ENCODE measurements around the gene SKAP2. TPM values are rescaled to one million over a fixed set of nuclear protein-coding genes. Genes with fewer than 3 reads are reported as not detected.
A peak's percentile ranks its signal among the peaks of the same experiment; 100 is the strongest.

The SKAP2 gene
- total and polyA plus RNA-seq, 2 experiments from 2014 or later: 2.5 to 4.4 TPM

DNA sequence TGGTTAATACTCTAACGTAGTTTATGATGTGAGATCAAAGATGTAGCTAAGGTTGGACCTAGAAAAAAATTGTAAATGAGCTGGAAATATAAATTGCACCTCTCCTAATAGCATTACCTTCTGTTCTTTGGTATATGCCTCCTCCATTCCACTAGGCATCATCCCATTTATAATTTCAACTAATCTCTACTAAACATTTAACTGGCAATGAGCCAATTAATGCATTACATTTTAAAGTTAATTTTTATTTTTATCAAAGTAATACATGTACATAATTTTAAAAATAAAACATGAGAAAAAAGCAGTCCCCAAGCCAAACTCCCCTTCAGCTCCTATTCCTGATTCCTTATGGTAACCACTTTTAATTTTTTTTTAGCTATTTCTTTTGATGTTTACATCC lies 35.1 kb upstream of the SKAP2 start:
- no peak overlapping the region for H3K27ac ChIP-seq (ENCODE audit: low read depth)
- no peaks in the 10 kb centered on the region for H3K27me3 Mint-ChIP-seq (ENCODE audit: insufficient read depth, low read depth, poor library complexity)
- H3K36me3 ChIP-seq (ENCODE audit: insufficient read depth): no peaks in the 10 kb centered on the region
- no peak overlapping the region for H3K4me3 ChIP-seq
- no peaks in the 10 kb centered on the region for H3K4me1 Mint-ChIP-seq
- H3K9me3 Mint-ChIP-seq: peaks cover 3% of the 10 kb centered on the region; the same call in 1 of the 3 replicates
- H3K4me2 ChIP-seq: no peak overlapping the region
- H3K4me1 ChIP-seq (ENCODE audit: insufficient read depth): no peaks in the 10 kb centered on the region
- no peaks in the 10 kb centered on the region for H3K9me2 ChIP-seq (ENCODE audit: insufficient read depth)
- H3K79me2 ChIP-seq (replicated peaks; ENCODE audit: insufficient read depth): no peaks in the 10 kb centered on the region
- DNase-seq (ENCODE audit: low spot score) (no peak), ATAC-seq (no peak)
- TF ChIP-seq, protein P1, sequence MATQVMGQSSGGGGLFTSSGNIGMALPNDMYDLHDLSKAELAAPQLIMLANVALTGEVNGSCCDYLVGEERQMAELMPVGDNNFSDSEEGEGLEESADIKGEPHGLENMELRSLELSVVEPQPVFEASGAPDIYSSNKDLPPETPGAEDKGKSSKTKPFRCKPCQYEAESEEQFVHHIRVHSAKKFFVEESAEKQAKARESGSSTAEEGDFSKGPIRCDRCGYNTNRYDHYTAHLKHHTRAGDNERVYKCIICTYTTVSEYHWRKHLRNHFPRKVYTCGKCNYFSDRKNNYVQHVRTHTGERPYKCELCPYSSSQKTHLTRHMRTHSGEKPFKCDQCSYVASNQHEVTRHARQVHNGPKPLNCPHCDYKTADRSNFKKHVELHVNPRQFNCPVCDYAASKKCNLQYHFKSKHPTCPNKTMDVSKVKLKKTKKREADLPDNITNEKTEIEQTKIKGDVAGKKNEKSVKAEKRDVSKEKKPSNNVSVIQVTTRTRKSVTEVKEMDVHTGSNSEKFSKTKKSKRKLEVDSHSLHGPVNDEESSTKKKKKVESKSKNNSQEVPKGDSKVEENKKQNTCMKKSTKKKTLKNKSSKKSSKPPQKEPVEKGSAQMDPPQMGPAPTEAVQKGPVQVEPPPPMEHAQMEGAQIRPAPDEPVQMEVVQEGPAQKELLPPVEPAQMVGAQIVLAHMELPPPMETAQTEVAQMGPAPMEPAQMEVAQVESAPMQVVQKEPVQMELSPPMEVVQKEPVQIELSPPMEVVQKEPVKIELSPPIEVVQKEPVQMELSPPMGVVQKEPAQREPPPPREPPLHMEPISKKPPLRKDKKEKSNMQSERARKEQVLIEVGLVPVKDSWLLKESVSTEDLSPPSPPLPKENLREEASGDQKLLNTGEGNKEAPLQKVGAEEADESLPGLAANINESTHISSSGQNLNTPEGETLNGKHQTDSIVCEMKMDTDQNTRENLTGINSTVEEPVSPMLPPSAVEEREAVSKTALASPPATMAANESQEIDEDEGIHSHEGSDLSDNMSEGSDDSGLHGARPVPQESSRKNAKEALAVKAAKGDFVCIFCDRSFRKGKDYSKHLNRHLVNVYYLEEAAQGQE (IDR thresholded peaks at IDR 0.05; ENCODE audit: unreplicated experiment): no peak
- no peak for TF ChIP-seq EZH2 (IDR thresholded peaks at IDR 0.05; ENCODE audit: low read depth, unreplicated experiment)
- no peak for TF ChIP-seq ETS1 (IDR thresholded peaks at IDR 0.05)
- TF ChIP-seq CTCF (conservative IDR thresholded peaks at IDR 0.05; ENCODE audit: low read depth in 2 of 2): no peak
- no peak for TF ChIP-seq POLR2AphosphoS5 (IDR thresholded peaks at IDR 0.05; ENCODE audit: low read depth)
- 0 out of 2 replicates have a peak overlapping the region, but pooled peaks have one; percentile 30 for H2AFZ ChIP-seq
- H3K27me3 ChIP-seq (ENCODE audit: insufficient read depth): no peaks in the 10 kb centered on the region
- H3K27ac Mint-ChIP-seq: no peak overlapping the region
- no peak overlapping the region for H3K4me3 Mint-ChIP-seq
- H3K36me3 Mint-ChIP-seq (ENCODE audit: low read depth): no peaks in the 10 kb centered on the region
- no peaks in the 10 kb centered on the region for H3F3A ChIP-seq (replicated peaks; ENCODE audit: low read depth)
- H4K20me1 ChIP-seq (replicated peaks; ENCODE audit: insufficient read depth): no peaks in the 10 kb centered on the region

DNA sequence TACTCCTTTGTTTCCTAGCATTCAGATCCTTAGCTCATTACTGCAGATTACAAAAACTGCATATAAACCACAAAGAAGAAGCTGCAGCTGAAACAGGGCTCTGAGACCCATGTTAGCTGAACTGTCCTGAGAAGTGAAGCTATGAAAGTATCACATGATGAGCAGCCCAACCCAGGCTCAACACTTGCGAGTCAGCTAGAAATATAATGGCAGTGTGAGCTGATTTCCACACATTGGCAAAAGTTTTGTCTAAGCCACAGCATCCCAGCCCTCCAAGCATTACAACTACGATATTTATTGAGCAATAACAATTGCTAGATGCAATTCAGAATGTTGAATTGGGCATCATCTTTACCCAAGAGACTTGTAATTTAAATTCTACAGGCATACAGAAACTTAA lies 34.5 kb upstream of the SKAP2 start:
- Histone ChIP-seq H3K36me3 (ENCODE audit: insufficient read depth) (no peaks in the 10 kb centered on the region), H4K20me1 (replicated peaks; ENCODE audit: insufficient read depth) (no peaks in the 10 kb centered on the region), H3K27me3 (ENCODE audit: insufficient read depth) (no peaks in the 10 kb centered on the region), H3K4me1 (ENCODE audit: insufficient read depth) (no peaks in the 10 kb centered on the region), H3F3A (replicated peaks; ENCODE audit: low read depth) (no peaks in the 10 kb centered on the region), H3K27ac (ENCODE audit: low read depth) (no peak overlapping the region), H3K4me2 (no peak overlapping the region), H2AFZ (peak overlapping the region; percentile 30; the same call in 1 of the 2 replicates), H3K9me2 (ENCODE audit: insufficient read depth) (no peaks in the 10 kb centered on the region), H3K4me3 (no peak overlapping the region), H3K79me2 (replicated peaks; ENCODE audit: insufficient read depth) (no peaks in the 10 kb centered on the region)
- no peaks in the 10 kb centered on the region for H3K36me3 Mint-ChIP-seq (ENCODE audit: low read depth)
- no peak overlapping the region for H3K27ac Mint-ChIP-seq
- no peaks in the 10 kb centered on the region for H3K4me1 Mint-ChIP-seq
- no peak overlapping the region for H3K4me3 Mint-ChIP-seq
- no peaks in the 10 kb centered on the region for H3K27me3 Mint-ChIP-seq (ENCODE audit: insufficient read depth, low read depth, poor library complexity)
- ATAC-seq: no peak
- DNase-seq (ENCODE audit: low spot score): no peak
- no peaks in the 10 kb centered on the region for H3K9me3 Mint-ChIP-seq
- TF ChIP-seq EZH2phosphoT487 (IDR thresholded peaks at IDR 0.05; ENCODE audit: unreplicated experiment) (no peak), POLR2AphosphoS5 (IDR thresholded peaks at IDR 0.05; ENCODE audit: low read depth) (no peak), CTCF (conservative IDR thresholded peaks at IDR 0.05; ENCODE audit: low read depth in 2 of 2) (no peak)
- TF ChIP-seq, protein P1 (IDR thresholded peaks at IDR 0.05; ENCODE audit: unreplicated experiment): no peak

Data from GM23338 (cell line).